ENCODE results near the gene COBLL1.

Gene COBLL1

DNA sequence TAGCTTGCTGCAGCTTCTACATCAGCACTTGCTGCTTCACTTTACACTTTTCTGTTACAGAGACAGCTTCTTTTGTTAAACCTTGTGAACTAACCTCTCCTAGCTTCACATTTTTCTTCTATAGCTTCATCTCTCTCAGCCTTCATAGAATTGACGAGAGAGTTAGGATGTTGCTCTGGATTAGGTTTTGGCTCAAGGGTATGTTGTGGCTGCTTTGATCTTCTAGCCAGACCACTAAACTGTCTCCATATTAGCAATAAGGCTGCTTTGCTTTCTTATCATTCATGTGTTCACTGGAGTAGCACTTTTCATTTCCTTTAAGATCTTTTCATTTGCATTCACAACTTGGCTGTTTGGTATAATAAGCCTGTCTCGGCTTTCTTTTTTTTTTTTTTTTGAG, 174.1 kb downstream of the COBLL1 start:
- FAIRE-seq, result no peak
- DNase-seq (ENCODE audit: insufficient read length, low spot score), result no peak
- TF ChIP-seq, protein P1, sequence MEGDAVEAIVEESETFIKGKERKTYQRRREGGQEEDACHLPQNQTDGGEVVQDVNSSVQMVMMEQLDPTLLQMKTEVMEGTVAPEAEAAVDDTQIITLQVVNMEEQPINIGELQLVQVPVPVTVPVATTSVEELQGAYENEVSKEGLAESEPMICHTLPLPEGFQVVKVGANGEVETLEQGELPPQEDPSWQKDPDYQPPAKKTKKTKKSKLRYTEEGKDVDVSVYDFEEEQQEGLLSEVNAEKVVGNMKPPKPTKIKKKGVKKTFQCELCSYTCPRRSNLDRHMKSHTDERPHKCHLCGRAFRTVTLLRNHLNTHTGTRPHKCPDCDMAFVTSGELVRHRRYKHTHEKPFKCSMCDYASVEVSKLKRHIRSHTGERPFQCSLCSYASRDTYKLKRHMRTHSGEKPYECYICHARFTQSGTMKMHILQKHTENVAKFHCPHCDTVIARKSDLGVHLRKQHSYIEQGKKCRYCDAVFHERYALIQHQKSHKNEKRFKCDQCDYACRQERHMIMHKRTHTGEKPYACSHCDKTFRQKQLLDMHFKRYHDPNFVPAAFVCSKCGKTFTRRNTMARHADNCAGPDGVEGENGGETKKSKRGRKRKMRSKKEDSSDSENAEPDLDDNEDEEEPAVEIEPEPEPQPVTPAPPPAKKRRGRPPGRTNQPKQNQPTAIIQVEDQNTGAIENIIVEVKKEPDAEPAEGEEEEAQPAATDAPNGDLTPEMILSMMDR (IDR thresholded peaks at IDR 0.05; ENCODE audit: insufficient read depth, missing control alignments), result no peak

DNA sequence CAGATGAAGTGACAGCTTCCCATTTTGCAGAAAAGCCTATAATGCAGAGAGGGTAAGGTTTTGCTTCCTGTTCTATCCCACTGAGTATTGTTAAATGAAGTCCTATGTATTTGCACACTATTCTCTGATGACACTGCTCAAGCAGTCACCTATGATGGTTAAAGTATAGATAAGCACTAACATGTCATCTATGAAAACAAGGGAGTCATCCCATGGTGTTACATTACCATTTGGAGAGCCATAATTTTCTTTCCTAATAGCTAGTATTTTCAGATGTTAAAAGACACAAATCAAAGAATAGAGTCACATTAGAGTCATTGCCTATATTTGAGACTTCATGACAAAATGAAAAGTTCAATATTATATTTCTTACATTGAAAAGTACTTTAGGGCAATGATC, 177.6 kb downstream of the COBLL1 start:
- FAIRE-seq, result no peak
- DNase-seq (ENCODE audit: insufficient read length, low spot score), result no peak
- TF ChIP-seq, protein P1 (IDR thresholded peaks at IDR 0.05; ENCODE audit: insufficient read depth, missing control alignments), result no peak

DNA sequence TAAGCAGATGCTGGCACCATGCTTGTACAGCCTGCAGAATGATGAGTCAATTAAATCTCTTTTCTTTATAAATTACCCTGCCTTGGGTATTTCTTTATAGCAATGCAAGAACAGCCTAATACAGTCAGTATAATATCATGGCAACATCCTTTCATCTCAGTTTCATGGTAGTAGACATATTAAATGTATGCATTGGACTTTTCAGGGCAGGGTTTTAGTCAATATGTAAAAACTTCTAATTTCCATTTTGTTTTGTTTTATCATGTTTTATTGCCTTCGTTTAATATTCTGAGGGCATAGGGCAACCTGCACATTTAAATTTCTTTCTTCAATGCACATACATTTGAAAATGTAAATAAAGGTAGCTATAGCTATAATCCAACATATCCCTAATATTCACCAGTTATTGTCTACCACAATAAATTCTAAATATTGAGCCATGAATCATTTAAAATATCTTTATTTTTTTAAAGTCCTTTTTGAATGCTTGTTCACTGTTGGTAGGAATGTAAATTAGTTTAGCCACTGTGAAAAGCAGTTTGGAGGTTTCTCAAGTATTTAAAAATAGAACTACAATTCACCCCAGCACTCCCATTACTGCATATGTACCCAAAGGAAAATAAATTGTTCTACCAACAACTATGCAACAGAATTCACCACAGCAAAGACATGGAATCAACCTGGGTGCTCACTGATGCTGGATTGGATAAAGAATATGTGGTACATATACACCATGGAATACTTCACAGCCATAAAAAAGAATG, 178.6 kb downstream of the COBLL1 start:
- DNase-seq (ENCODE audit: insufficient read length, low spot score), result no peak
- FAIRE-seq, result no peak
- TF ChIP-seq, protein P1 (IDR thresholded peaks at IDR 0.05; ENCODE audit: insufficient read depth, missing control alignments), result no peak

DNA sequence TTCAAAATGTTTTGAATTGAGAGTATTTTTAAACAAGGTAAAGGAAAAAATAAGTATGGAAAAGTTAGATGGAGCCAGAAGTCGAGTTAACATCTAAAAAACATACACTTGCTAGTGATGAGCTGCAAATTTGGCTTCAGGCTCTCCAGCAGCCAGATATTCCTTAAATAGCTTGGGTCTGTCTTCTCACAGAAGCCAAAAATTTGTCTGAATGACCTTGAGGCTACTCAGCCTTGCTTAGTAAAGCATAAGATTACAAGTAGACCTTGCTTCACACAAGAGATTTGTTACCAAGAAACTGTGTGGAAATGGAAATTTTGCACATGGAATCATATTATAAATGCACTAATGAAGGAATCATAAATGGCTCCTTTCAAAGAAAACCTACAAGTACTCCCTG, 179.6 kb downstream of the COBLL1 start:
- FAIRE-seq, result no peak
- no peak for DNase-seq (ENCODE audit: insufficient read length, low spot score)
- TF ChIP-seq, protein P1 (IDR thresholded peaks at IDR 0.05; ENCODE audit: insufficient read depth, missing control alignments), result no peak

DNA sequence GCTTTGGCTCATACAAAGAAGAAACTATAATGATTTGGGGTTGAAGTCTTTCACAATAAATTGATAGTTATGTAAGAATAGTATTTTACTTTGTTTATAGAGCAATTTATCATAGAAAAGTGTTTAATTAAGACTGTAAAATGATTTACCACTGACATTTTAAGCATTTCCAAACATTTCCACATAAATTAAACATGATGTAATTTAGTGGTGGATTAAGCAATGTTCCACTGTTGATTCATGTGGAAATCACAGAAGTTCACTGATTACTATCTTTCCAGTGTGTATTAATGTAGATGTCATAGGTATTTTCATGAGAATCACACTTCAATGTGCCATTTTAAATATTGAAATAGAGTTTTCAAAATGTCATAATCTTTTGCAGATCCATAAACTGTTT, 180.3 kb downstream of the COBLL1 start:
- FAIRE-seq, result no peak
- no peak for DNase-seq (ENCODE audit: insufficient read length, low spot score)
- TF ChIP-seq, protein P1 (IDR thresholded peaks at IDR 0.05; ENCODE audit: insufficient read depth, missing control alignments), result no peak

DNA sequence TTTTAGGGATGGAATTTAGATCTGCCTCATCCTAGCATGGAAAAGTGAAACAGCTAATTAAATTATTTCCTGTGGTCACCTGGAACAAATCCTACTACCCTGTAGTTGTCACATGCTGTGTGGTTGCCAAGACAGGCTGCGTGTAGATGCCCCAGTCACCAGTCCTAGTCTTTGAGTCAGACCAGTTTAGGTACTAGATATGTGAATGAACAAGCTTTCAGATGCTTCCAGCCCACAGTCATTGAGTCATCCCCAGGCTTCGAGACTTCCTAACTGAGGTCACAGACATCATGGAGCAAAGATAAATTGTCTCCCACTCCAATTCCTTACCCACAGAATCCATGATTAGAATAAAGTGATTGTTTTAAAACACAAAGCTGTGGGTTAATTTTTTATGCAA, 184.5 kb downstream of the COBLL1 start:
- FAIRE-seq (no peak), DNase-seq (ENCODE audit: insufficient read length, low spot score) (no peak)
- TF ChIP-seq, protein P1 (IDR thresholded peaks at IDR 0.05; ENCODE audit: insufficient read depth, missing control alignments), result no peak

DNA sequence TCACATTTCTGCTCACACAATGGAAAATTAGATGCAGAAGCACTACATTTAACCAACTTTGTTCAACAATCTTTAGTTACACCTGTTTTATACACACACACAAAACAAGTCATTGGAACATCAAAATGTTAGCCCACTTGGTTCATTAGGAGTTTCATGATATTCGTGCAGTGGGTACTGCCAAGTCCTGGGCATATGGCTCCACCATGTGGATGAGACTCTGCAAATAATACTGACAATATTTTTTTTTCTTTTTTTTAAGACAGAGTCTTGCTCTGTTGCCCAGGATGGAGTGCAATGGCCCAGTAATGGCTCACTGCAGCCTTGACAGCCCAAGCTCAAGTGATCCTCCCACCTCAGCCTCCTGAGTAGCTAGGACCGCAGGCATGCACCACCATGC, 185.9 kb downstream of the COBLL1 start:
- DNase-seq (ENCODE audit: insufficient read length, low spot score) (no peak), FAIRE-seq (no peak)
- TF ChIP-seq, protein P1 (IDR thresholded peaks at IDR 0.05; ENCODE audit: insufficient read depth, missing control alignments), result no peak

All from D721Med (cell line).